Testis (tissue), 2 donors: Measurements from ENCODE around the gene AP2A2.

Source experiments
- POLR2A ChIP-seq: fragments of 450-650 bp; IDR thresholded peaks from one replicate; pipeline ENCODE4 v1.6.1; 2017; ENCODE audit warnings: antibody characterized with exemption, mild to moderate bottlenecking, moderate library complexity
- TF ChIP-seq, protein P1 (sequence below), 3 experiments: fragments of 450-650 bp in 2 of 3; fragments of 200-600 bp in 1 of 3; sonication (generic) in 1 of 3; IDR thresholded peaks; one replicate each; pipeline ENCODE4 v1.5.1; 2016 to 2019; ENCODE audit warnings: antibody characterized with exemption in 3 of 3, mild to moderate bottlenecking in 2 of 3, moderate library complexity in 1 of 3

DNA sequence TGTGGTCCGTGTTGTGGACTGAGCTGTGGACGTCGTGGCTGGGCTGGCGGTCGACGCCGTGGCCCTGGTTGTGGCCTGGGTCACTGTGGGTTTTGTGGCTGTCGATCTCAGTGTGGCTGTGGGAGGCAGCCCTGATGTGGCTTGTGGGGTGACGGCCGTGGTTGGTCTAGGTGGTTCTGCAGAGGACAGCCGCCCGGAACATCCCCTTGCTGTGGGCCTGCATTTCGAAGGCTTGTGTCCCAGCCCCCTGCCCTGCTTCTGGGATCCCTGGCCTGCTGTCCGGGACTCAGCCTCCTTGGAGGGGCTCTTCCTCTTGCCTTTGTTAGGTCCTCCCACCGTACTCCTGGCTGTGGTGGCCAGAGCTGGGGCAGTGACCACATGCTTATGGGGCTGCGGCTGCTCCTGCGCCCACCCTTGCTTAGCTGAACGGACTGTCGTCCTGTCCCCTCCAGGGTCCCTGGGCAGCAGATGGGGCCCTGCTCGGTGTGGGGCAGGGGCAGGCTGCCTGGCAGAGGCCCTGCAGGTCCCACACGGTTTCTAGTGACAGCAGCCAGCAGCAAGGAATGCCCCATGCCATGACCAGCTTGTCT, 93.7 kb downstream of the AP2A2 start:
- TF ChIP-seq, protein P1, sequence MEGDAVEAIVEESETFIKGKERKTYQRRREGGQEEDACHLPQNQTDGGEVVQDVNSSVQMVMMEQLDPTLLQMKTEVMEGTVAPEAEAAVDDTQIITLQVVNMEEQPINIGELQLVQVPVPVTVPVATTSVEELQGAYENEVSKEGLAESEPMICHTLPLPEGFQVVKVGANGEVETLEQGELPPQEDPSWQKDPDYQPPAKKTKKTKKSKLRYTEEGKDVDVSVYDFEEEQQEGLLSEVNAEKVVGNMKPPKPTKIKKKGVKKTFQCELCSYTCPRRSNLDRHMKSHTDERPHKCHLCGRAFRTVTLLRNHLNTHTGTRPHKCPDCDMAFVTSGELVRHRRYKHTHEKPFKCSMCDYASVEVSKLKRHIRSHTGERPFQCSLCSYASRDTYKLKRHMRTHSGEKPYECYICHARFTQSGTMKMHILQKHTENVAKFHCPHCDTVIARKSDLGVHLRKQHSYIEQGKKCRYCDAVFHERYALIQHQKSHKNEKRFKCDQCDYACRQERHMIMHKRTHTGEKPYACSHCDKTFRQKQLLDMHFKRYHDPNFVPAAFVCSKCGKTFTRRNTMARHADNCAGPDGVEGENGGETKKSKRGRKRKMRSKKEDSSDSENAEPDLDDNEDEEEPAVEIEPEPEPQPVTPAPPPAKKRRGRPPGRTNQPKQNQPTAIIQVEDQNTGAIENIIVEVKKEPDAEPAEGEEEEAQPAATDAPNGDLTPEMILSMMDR (IDR thresholded peaks at IDR 0.05), result no peak
- no peak for TF ChIP-seq POLR2A
